Esophagus squamous epithelium (tissue), 5 donors: ENCODE results near the gene MPPED2. TPM values are rescaled to one million over a fixed set of nuclear protein-coding genes. Genes with fewer than 3 reads are reported as not detected.

Experiments
- DNase-seq: peaks from one replicate; lab custom pipeline; 2025; lab: John Stamatoyannopoulos, UW
- H3K27ac ChIP-seq, 4 donors: fragments of 200-600 bp; sonication (generic); one replicate each; pipeline ENCODE4 v1.5.1; 2016 to 2019; ENCODE audit warnings: mild to moderate bottlenecking in 1 of 4
- H3K27me3 ChIP-seq, 4 donors: fragments of 200-600 bp; sonication (generic); 1 replicate in 3 of 4; 2 replicates in 1 of 4; pipeline versions ENCODE4 v1.5.1 to v1.6.0; 2017 to 2021; ENCODE audit warnings: antibody characterized with exemption in 1 of 4
- H3K36me3 ChIP-seq, 3 donors: fragments of 200-600 bp; sonication (generic); one replicate each; pipeline ENCODE4 v1.5.1; 2016 to 2019
- H3K4me1 ChIP-seq, 3 donors: fragments of 200-600 bp; sonication (generic); one replicate each; pipeline ENCODE4 v1.5.1; 2017 to 2019
- H3K4me3 ChIP-seq, 4 donors: fragments of 200-600 bp; sonication (generic); 1 replicate in 3 of 4; 2 replicates in 1 of 4; pipeline ENCODE4 v1.5.1; 2016 to 2019; ENCODE audit warnings: mild to moderate bottlenecking in 2 of 4, moderate library complexity in 1 of 4
- H3K9me3 ChIP-seq, 3 donors: fragments of 200-600 bp; sonication (generic); one replicate each; pipeline ENCODE4 v1.5.1; 2016 to 2019
- POLR2A ChIP-seq, 4 donors: fragments of 450-650 bp; IDR thresholded peaks; one replicate each; pipeline ENCODE4 v1.6.1; 2017; ENCODE audit warnings: antibody characterized with exemption in 4 of 4, mild to moderate bottlenecking in 4 of 4, moderate library complexity in 3 of 4
- WGBS, 2 donors: methylation state at CpG; one replicate each; pipeline ENCODE4 v1.1.5; 2018; 5-methylcytosine and 5-hydroxymethylcytosine counted together
- intact Hi-C: fragments of 100-400 bp; cut with DNase I; formaldehyde crosslinking; loops from one replicate; pipeline ENCODE4 v1.15.0; 2022
- total RNA-seq, 4 donors: library from RNA; depleted of rRNA; stranded (reverse); fragments of >200 nt; gene quantifications; one replicate each; pipeline ENCODE4 v1.1.0, GENCODE V29; 2016
- TF ChIP-seq, protein P1 (sequence below), 6 experiments: fragments of 450-650 bp in 4 of 6; fragments of 200-600 bp in 2 of 6; sonication (generic) in 2 of 6; IDR thresholded peaks; one replicate each; pipeline ENCODE4 v1.5.1; 2016 to 2019; ENCODE audit warnings: antibody characterized with exemption in 6 of 6, mild to moderate bottlenecking in 4 of 6, moderate library complexity in 4 of 6
- donor health status: DM: yes; HTN: yes; CAD: no.

Gene MPPED2
- total RNA-seq, 4 donors from 2014 or later: 0.49 to 3.2 (median 1.8) TPM

DNA sequence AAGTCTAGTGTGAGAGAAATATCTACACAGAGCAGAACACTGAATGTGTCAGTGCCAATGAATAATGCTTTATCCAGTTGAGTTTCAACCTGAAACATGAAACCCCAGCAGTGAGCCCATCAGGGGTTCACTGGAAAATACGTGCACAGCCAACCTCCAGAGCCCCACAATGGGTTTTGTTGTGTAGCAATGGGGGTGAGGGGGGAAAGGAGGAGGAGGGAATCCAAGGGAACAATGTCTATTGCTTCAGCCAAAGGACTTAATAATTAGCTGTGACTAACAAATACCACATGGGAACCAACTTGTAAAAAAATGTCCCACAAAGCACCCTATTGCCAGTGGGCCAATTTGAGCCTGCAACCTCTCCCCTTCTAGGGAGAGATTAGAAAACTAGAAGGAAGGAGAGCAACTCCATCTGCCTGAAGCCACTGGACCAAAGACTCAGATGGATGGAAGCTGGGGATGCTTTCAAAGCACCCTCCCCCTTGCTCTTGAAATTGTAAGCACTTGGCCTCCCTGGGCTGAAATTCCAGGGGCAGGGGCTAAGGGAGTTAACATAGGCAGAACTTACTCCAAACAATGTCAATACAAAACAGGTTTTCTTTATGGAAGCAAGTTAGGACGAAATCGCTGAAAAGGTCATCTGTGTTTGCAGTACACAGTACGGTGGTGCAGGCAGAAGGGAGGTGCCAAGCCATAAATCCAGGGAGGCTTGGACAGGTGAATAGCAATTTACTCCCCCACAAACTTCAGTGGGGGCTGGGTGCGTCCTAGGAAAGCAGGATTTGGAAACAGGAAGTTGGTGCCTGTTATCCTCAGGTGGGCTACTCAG is 163.5 kb downstream of the MPPED2 start:
- H3K27me3 ChIP-seq: no peaks in the 10 kb centered on the region
- DNase-seq: no peak
- intact Hi-C loops: no loop called here
- H3K4me3 ChIP-seq: no peak overlapping the region
- H3K4me1 ChIP-seq: peaks cover 0 to 11% (median 8%) of the 10 kb centered on the region in 3 donors
- TF ChIP-seq, protein P1, sequence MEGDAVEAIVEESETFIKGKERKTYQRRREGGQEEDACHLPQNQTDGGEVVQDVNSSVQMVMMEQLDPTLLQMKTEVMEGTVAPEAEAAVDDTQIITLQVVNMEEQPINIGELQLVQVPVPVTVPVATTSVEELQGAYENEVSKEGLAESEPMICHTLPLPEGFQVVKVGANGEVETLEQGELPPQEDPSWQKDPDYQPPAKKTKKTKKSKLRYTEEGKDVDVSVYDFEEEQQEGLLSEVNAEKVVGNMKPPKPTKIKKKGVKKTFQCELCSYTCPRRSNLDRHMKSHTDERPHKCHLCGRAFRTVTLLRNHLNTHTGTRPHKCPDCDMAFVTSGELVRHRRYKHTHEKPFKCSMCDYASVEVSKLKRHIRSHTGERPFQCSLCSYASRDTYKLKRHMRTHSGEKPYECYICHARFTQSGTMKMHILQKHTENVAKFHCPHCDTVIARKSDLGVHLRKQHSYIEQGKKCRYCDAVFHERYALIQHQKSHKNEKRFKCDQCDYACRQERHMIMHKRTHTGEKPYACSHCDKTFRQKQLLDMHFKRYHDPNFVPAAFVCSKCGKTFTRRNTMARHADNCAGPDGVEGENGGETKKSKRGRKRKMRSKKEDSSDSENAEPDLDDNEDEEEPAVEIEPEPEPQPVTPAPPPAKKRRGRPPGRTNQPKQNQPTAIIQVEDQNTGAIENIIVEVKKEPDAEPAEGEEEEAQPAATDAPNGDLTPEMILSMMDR (IDR thresholded peaks at IDR 0.05): no peak
- no peak for TF ChIP-seq POLR2A (IDR thresholded peaks at IDR 0.05)
- H3K27ac ChIP-seq: no peak overlapping the region
- H3K9me3 ChIP-seq: no peaks in the 10 kb centered on the region
- WGBS, 2 donors: 12 to 36% methylated on average over 4 to 5 of the region's 5 CpGs
- H3K36me3 ChIP-seq: no peaks in the 10 kb centered on the region

DNA sequence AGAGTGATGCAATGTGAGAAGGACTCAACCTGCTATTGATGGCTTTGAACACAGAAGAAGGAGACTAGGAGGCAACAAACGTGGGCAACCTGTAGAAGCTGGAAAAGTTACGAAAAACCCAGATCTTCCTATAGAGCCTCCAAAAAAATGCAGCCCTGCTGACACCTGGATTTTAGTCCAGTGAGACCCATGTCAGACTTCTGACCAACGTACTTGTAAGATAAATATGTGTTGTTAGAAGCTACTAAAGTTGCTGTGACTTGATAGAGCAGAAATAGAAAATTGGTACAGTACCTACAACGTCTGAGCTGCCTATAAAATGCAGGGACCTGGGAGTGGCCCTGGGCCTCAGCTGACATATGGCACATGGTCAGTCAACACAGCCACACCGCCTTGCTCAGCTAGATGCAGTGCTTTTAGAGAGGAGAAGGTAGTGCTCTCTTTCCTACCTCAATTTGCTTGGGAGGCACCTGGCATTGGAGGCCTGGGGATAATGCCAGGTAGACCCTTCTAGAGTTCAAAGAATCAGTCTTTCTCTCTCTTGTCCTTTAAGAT is 165.8 kb downstream of the MPPED2 start:
- Histone ChIP-seq H3K9me3 (no peaks in the 10 kb centered on the region), H3K4me1 (peaks cover 0 to 11% (median 8%) of the 10 kb centered on the region in 3 donors), H3K27me3 (no peaks in the 10 kb centered on the region), H3K27ac (no peak overlapping the region), H3K4me3 (no peak overlapping the region), H3K36me3 (no peaks in the 10 kb centered on the region)
- intact Hi-C loops: no loop called here
- 74 to 87% methylated on average over 5 of the region's 5 CpGs for WGBS, 2 donors
- no peak for DNase-seq
- TF ChIP-seq, protein P1 (IDR thresholded peaks at IDR 0.05): no peak
- no peak for TF ChIP-seq POLR2A (IDR thresholded peaks at IDR 0.05)

DNA sequence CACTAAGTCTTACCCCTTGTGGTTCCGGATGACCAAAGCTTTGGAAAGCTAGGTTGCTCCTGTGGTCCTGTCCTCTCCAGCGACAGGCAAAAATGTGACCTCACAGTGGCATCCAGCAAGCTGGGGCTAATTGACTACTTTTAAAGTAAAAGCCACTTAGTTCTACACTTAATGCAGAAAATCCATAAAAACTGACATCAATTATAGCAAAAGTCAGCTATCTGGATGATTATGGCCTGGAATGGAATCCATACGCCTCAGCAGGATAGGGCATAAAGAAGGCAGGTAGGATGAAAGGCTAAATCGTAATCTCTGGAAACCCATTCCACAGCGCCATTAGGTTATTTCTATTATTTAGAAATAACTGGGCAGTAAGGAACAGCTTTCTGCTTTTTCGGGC is 171.3 kb downstream of the MPPED2 start:
- H3K27me3 ChIP-seq: no peaks in the 10 kb centered on the region
- no peaks in the 10 kb centered on the region for H3K9me3 ChIP-seq
- TF ChIP-seq, protein P1 (IDR thresholded peaks at IDR 0.05): no peak
- no peak for TF ChIP-seq POLR2A (IDR thresholded peaks at IDR 0.05)
- H3K36me3 ChIP-seq: no peaks in the 10 kb centered on the region
- H3K4me3 ChIP-seq: no peak overlapping the region
- DNase-seq: no peak
- intact Hi-C loops: no loop called here
- H3K4me1 ChIP-seq: no peaks in the 10 kb centered on the region
- WGBS, 2 donors: 92 to 93% methylated on average over 5 to 6 of the region's 6 CpGs
- no peak overlapping the region for H3K27ac ChIP-seq

DNA sequence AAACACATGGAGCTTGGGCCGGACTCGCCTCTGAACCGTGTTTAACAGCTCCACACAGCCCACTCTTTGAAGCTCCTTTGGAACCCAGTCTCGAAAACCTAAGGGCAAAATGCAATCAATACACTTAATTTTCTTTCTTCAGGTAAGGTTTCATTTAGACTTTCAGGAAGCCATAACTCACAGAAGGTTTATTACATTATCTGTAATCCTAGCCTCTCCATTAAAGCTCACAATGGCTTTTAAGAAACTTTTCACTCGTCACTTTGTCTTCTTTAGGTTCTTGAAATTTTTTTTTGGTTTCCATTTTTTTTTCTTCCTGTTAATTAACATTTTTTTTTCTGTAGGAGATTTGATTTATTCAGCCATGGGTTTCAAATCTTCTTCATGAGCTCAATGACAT is 171.9 kb downstream of the MPPED2 start:
- intact Hi-C loops: no loop called here
- Histone ChIP-seq H3K9me3 (no peaks in the 10 kb centered on the region), H3K36me3 (no peaks in the 10 kb centered on the region), H3K27ac (no peak overlapping the region), H3K4me1 (no peaks in the 10 kb centered on the region), H3K27me3 (no peaks in the 10 kb centered on the region), H3K4me3 (no peak overlapping the region)
- no peak for TF ChIP-seq POLR2A (IDR thresholded peaks at IDR 0.05)
- TF ChIP-seq, protein P1 (IDR thresholded peaks at IDR 0.05): no peak
- DNase-seq: no peak
- WGBS, 2 donors: 72 to 92% methylated on average over 5 of the region's 5 CpGs

DNA sequence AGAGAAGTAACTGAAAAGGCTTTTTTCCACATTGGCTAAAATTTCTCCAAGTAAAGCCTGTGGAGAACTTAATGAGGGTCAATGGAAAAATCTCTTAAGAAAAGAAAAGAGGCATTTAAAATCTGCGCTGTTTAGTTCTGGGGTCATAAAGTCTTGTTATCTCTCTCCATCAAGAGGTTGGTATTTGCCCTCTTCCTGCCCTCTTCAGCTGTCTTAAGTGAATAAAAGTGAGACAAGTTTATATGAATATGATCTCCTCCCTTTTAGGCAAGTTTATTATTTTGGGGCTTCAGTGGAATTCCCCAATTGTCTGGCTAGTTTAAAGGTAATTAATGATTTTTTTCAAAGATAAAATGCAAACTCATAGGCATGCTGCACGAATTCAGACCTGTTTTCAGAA is 173.6 kb downstream of the MPPED2 start:
- H3K36me3 ChIP-seq: no peaks in the 10 kb centered on the region
- intact Hi-C loops: no loop called here
- no peak overlapping the region for H3K4me3 ChIP-seq
- 48 to 50% methylated on average over 2 of the region's 2 CpGs for WGBS, 2 donors
- TF ChIP-seq, protein P1 (IDR thresholded peaks at IDR 0.05): no peak
- no peak for TF ChIP-seq POLR2A (IDR thresholded peaks at IDR 0.05)
- H3K27me3 ChIP-seq: no peaks in the 10 kb centered on the region
- no peaks in the 10 kb centered on the region for H3K9me3 ChIP-seq
- H3K27ac ChIP-seq: no peak overlapping the region
- H3K4me1 ChIP-seq: no peaks in the 10 kb centered on the region
- DNase-seq: no peak
